Mesothelial cell of epicardium (in vitro differentiated cells): ENCODE data around the gene LRCH3. TPM values are rescaled to one million over a fixed set of nuclear protein-coding genes. Genes with fewer than 3 reads are reported as not detected.

Source experiments
- DNase-seq, 2 experiments: peaks; one replicate each; pipeline ENCODE4 v3.0.0; 2021; ENCODE audit warnings: low spot score in 2 of 2; ENCODE audit not compliant: unreplicated experiment in 2 of 2
- H3K27ac Mint-ChIP-seq: 2 replicates; pipeline ENCODE4 v1.8.0; 2021; ENCODE audit warnings: mixed read lengths
- H3K27me3 Mint-ChIP-seq: 2 replicates; pipeline ENCODE4 v1.8.0; 2021; ENCODE audit warnings: low read depth, mixed read lengths
- H3K36me3 Mint-ChIP-seq: 2 replicates; pipeline ENCODE4 v1.8.0; 2021; ENCODE audit warnings: mixed read lengths
- H3K4me1 Mint-ChIP-seq: 2 replicates; pipeline ENCODE4 v1.8.0; 2021; ENCODE audit warnings: mixed read lengths
- H3K4me3 Mint-ChIP-seq: 2 replicates; pipeline ENCODE4 v1.8.0; 2021; ENCODE audit warnings: mild to moderate bottlenecking, moderate library complexity, mixed read lengths
- H3K9me3 Mint-ChIP-seq: 2 replicates; pipeline ENCODE4 v1.8.0; 2021; ENCODE audit warnings: mixed read lengths
- CTCF ChIP-seq: fragments of 200-600 bp; sonication (generic); IDR thresholded peaks from one replicate; pipeline ENCODE4 v1.5.0; 2021; ENCODE audit warnings: antibody characterized with exemption; ENCODE audit not compliant: unreplicated experiment
- total RNA-seq: library from RNA; stranded (reverse); gene quantifications from 3 replicates; pipeline ENCODE4 v1.2.1, GENCODE V29; 2021

LRCH3 gene
- total RNA-seq, 1 donor from 2014 or later: 82.6 TPM

- no peak overlapping the region for H3K4me3 Mint-ChIP-seq
- H3K27me3 Mint-ChIP-seq: no peaks in the 10 kb centered on the region
- no peaks in the 10 kb centered on the region for H3K9me3 Mint-ChIP-seq
- peaks cover 21% of the 10 kb centered on the region for H3K36me3 Mint-ChIP-seq
- TF ChIP-seq CTCF: no peak
- H3K27ac Mint-ChIP-seq: no peak overlapping the region
- no peak for DNase-seq
- peaks cover 6% of the 10 kb centered on the region for H3K4me1 Mint-ChIP-seq
Measured at GRCh38 chr3:197784019-197784585, 7.0 kb upstream of the LRCH3 start.

- H3K27ac Mint-ChIP-seq: peak overlapping the region; percentile 9
- peaks cover 11% of the 10 kb centered on the region for H3K4me1 Mint-ChIP-seq
- H3K9me3 Mint-ChIP-seq: no peaks in the 10 kb centered on the region
- no peak for DNase-seq
- H3K27me3 Mint-ChIP-seq: no peaks in the 10 kb centered on the region
- H3K36me3 Mint-ChIP-seq: peaks cover 5% of the 10 kb centered on the region
- H3K4me3 Mint-ChIP-seq: no peak overlapping the region
- TF ChIP-seq CTCF: no peak
Measured at GRCh38 chr3:197787412-197787811, 3.6 kb upstream of the LRCH3 start.

GRCh38 chr3:197789309-197789708 is 1.7 kb upstream of the LRCH3 start:
- no peaks in the 10 kb centered on the region for H3K36me3 Mint-ChIP-seq
- H3K4me3 Mint-ChIP-seq: no peak overlapping the region
- no peaks in the 10 kb centered on the region for H3K27me3 Mint-ChIP-seq
- H3K9me3 Mint-ChIP-seq: no peaks in the 10 kb centered on the region
- H3K27ac Mint-ChIP-seq: no peak overlapping the region
- DNase-seq: no peak
- TF ChIP-seq CTCF: no peak
- peaks cover 21% of the 10 kb centered on the region for H3K4me1 Mint-ChIP-seq

GRCh38 chr3:197790033-197790432 is 1.0 kb upstream of the LRCH3 start:
- Mint-ChIP-seq H3K27me3 (no peaks in the 10 kb centered on the region), H3K36me3 (no peaks in the 10 kb centered on the region), H3K9me3 (no peaks in the 10 kb centered on the region), H3K4me1 (peaks cover 21% of the 10 kb centered on the region), H3K4me3 (peak overlapping the region; percentile 85), H3K27ac (peak overlapping the region; percentile 98)
- DNase-seq: no peak
- TF ChIP-seq CTCF: no peak

GRCh38 chr3:197791892-197792647 is 1.0 kb downstream of the LRCH3 start:
- Mint-ChIP-seq H3K9me3 (no peaks in the 10 kb centered on the region), H3K27ac (peak overlapping the region; percentile 96), H3K4me1 (peaks cover 21% of the 10 kb centered on the region), H3K4me3 (peak overlapping the region; percentile 85), H3K36me3 (no peaks in the 10 kb centered on the region), H3K27me3 (no peaks in the 10 kb centered on the region)
- no peak for TF ChIP-seq CTCF
- no peak for DNase-seq
